ENCODE results near the gene CTSL.

The CTSL gene

DNA sequence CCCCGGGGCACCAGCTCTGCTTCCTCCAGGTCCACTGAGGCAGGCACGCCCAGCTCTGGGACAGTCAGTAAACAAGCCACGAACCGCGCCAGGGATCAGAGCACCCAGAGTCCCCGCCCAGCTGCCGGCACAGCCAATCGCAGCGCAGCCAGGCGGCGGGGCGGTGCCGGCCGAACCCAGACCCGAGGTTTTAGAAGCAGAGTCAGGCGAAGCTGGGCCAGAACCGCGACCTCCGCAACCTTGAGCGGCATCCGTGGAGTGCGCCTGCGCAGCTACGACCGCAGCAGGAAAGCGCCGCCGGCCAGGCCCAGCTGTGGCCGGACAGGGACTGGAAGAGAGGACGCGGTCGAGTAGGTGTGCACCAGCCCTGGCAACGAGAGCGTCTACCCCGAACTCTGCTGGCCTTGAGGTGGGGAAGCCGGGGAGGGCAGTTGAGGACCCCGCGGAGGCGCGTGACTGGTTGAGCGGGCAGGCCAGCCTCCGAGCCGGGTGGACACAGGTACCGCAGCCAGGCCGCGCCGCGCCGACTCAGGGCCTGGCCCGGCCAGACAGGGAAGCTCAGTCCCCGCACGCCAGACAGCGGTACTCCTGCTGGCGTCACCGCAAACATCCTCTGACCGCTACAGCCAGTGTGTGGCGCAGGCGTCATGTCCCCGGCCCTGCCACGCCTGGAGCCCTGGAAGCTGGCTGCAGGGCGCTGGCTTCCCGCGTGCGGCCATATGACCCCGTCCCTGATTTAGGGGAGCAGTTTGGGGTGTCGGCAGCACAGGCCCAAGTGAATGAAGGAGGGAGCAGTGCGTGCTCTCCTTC, at the start of gene CTSL:
CTSL (plus strand) TSS at position 220 of the 810 bp plus-strand sequence. CDS start 1,485 bp downstream, outside the sequence.
- H3K4me1 ChIP-seq (ENCODE audit: insufficient read depth, low read length) = no peaks in the 10 kb centered on the region
- H3K9me3 ChIP-seq (ENCODE audit: insufficient read depth, low read length, severe bottlenecking) = no peaks in the 10 kb centered on the region
- no peak for TF ChIP-seq EZH2 (IDR thresholded peaks at IDR 0.05; ENCODE audit: borderline replicate concordance, low read depth, low read length, severe bottlenecking)
- TF ChIP-seq, protein P1, sequence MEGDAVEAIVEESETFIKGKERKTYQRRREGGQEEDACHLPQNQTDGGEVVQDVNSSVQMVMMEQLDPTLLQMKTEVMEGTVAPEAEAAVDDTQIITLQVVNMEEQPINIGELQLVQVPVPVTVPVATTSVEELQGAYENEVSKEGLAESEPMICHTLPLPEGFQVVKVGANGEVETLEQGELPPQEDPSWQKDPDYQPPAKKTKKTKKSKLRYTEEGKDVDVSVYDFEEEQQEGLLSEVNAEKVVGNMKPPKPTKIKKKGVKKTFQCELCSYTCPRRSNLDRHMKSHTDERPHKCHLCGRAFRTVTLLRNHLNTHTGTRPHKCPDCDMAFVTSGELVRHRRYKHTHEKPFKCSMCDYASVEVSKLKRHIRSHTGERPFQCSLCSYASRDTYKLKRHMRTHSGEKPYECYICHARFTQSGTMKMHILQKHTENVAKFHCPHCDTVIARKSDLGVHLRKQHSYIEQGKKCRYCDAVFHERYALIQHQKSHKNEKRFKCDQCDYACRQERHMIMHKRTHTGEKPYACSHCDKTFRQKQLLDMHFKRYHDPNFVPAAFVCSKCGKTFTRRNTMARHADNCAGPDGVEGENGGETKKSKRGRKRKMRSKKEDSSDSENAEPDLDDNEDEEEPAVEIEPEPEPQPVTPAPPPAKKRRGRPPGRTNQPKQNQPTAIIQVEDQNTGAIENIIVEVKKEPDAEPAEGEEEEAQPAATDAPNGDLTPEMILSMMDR (IDR thresholded peaks at IDR 0.05; ENCODE audit: borderline replicate concordance, extremely low read depth, low read length, poor library complexity, severe bottlenecking) = no peak
- H3K27ac ChIP-seq (ENCODE audit: low read length) = no peak within 1 kb of the TSS
- H2AFZ ChIP-seq (ENCODE audit: low read depth, low read length) = no peak within 1 kb of the TSS
- no peaks in the 10 kb centered on the region for H4K20me1 ChIP-seq (ENCODE audit: insufficient read depth, low read length)
- H3K27me3 ChIP-seq (ENCODE audit: insufficient read depth, low read length, poor library complexity) = no peaks in the 10 kb centered on the region
- no peaks in the 10 kb centered on the region for H3K79me2 ChIP-seq (ENCODE audit: insufficient read depth, low read length)
- no peak within 1 kb of the TSS for H3K4me3 ChIP-seq (ENCODE audit: low read depth in 1 of 2, low read length in 2 of 2)
- DNase-seq (no peak), ATAC-seq (ENCODE audit: insufficient read depth, low read depth) (no peak)
- no peak within 1 kb of the TSS for H3K4me2 ChIP-seq (ENCODE audit: insufficient read depth, low read length)
- H3K9ac ChIP-seq (ENCODE audit: low read depth, low read length) = no peak within 1 kb of the TSS
- H3K36me3 ChIP-seq (ENCODE audit: insufficient read depth, low read length) = no peaks in the 10 kb centered on the region

DNA sequence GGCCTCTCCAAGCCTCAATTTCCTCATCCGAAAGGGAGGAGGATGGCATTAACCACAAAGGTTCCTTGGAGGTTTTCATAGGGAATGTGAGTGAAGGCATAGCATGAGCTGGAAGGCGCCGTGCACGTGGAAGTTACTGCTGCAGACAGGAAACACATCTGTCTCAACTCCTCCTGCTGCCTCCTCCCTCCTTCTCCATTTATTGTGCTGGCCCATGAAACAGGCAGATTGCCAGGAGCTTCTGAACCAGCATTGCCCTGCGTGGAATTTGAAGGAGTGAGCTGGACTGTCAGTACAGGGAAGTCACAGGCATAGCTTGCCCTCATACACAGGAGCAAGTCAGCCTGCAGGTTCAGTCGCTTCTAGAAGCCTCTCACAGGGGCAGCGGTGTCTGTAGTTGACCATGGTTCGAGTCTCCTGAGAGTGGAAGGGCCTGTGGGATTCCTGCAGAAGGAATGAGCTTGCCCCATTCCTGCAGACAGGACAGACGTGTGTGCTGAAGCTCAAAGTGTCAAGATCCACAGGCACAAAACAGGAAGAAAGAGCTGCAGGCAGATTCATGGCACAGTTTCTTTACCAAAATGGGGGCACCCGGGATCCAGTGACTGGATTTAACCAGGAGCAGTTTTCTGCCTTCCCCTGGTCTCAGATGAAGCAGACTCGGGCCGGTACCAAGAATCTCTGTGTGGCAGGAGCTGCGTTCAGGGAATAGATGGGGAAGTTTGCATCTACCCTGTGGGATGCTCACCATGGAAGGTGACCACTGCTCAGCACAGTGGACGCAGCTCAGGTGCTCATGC, 48.7 kb upstream of the CTSL start:
- Histone ChIP-seq H3K4me3 (ENCODE audit: low read depth in 1 of 2, low read length in 2 of 2) (no peak overlapping the region), H4K20me1 (ENCODE audit: insufficient read depth, low read length) (no peaks in the 10 kb centered on the region), H3K4me1 (ENCODE audit: insufficient read depth, low read length) (no peaks in the 10 kb centered on the region), H3K36me3 (ENCODE audit: insufficient read depth, low read length) (no peaks in the 10 kb centered on the region), H3K9ac (ENCODE audit: low read depth, low read length) (no peak overlapping the region), H2AFZ (ENCODE audit: low read depth, low read length) (no peak overlapping the region), H3K27me3 (ENCODE audit: insufficient read depth, low read length, poor library complexity) (no peaks in the 10 kb centered on the region), H3K4me2 (ENCODE audit: insufficient read depth, low read length) (no peak overlapping the region), H3K9me3 (ENCODE audit: insufficient read depth, low read length, severe bottlenecking) (no peaks in the 10 kb centered on the region), H3K27ac (ENCODE audit: low read length) (no peak overlapping the region), H3K79me2 (ENCODE audit: insufficient read depth, low read length) (no peaks in the 10 kb centered on the region)
- ATAC-seq (ENCODE audit: insufficient read depth, low read depth) (no peak), DNase-seq (no peak)
- TF ChIP-seq EZH2 (IDR thresholded peaks at IDR 0.05; ENCODE audit: borderline replicate concordance, low read depth, low read length, severe bottlenecking) = no peak
- TF ChIP-seq, protein P1 (IDR thresholded peaks at IDR 0.05; ENCODE audit: borderline replicate concordance, extremely low read depth, low read length, poor library complexity, severe bottlenecking) = no peak

DNA sequence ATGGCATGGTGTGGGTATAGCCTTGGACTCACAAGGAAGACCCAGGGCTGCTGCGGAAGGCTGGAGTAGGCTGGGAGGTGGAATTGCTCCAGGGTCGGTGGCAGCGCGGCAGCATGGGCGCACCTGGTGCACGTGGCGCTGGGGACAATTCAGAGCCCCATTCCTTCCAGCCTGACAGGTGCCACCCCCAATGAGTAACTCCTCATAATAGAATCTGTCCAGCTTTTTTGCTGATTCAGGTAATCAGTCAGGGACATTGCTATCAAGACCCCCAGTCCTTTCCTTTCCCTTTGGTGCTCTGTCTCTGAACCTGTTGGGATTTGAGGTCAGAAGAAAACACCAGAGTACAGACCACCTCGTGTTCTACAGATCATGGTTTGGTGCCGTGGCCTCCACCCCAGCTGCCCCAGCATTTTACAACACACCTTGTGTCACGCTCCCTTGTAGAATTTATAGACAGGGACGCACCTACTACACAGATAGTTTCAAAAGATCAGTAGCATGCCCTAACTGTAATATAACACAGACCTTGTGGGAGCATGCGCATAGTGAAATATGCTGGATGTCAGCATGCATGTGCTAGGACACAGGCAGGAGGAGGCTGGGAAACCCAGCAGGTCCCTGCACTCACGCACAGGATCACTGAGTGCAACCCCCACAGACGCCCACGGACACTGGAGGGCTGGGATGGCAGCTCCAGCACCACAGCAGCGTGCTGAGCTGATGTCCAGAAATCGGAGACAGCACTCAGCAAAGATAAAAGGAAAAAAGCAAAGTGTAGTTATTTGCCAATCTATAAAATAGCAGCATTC, 47.9 kb upstream of the CTSL start:
- ATAC-seq (ENCODE audit: insufficient read depth, low read depth) (no peak), DNase-seq (no peak)
- Histone ChIP-seq H3K27ac (ENCODE audit: low read length) (no peak overlapping the region), H3K4me3 (ENCODE audit: low read depth in 1 of 2, low read length in 2 of 2) (no peak overlapping the region), H3K9me3 (ENCODE audit: insufficient read depth, low read length, severe bottlenecking) (no peaks in the 10 kb centered on the region), H3K4me2 (ENCODE audit: insufficient read depth, low read length) (no peak overlapping the region), H3K4me1 (ENCODE audit: insufficient read depth, low read length) (no peaks in the 10 kb centered on the region), H3K27me3 (ENCODE audit: insufficient read depth, low read length, poor library complexity) (no peaks in the 10 kb centered on the region), H3K36me3 (ENCODE audit: insufficient read depth, low read length) (no peaks in the 10 kb centered on the region), H3K79me2 (ENCODE audit: insufficient read depth, low read length) (no peaks in the 10 kb centered on the region), H3K9ac (ENCODE audit: low read depth, low read length) (no peak overlapping the region), H4K20me1 (ENCODE audit: insufficient read depth, low read length) (no peaks in the 10 kb centered on the region), H2AFZ (ENCODE audit: low read depth, low read length) (no peak overlapping the region)
- TF ChIP-seq EZH2 (IDR thresholded peaks at IDR 0.05; ENCODE audit: borderline replicate concordance, low read depth, low read length, severe bottlenecking) = no peak
- TF ChIP-seq, protein P1 (IDR thresholded peaks at IDR 0.05; ENCODE audit: borderline replicate concordance, extremely low read depth, low read length, poor library complexity, severe bottlenecking) = no peak

Measured in DND-41 (cell line).